Measurements from ENCODE around the gene ITGA2B.
"Not testable (repeated sequence)": the region's sequence is repeated elsewhere in the genome, so short reads cannot be mapped to it uniquely, and the experiment has no call there.

ITGA2B gene

GRCh38 chr17:44369414-44370023 lies 19.9 kb downstream of the ITGA2B start:
- DNase-seq (ENCODE audit: low read depth in 2 of 3, low spot score in 1 of 3), result not testable (repeated sequence)

- not testable (repeated sequence) for DNase-seq (ENCODE audit: low read depth in 2 of 3, low spot score in 1 of 3)
Observed at GRCh38 chr17:44368391-44369243, 20.8 kb downstream of the ITGA2B start.

GRCh38 chr17:44367231-44367979 lies 22.0 kb downstream of the ITGA2B start:
- DNase-seq (ENCODE audit: low read depth in 2 of 3, low spot score in 1 of 3), result no peak

DNA sequence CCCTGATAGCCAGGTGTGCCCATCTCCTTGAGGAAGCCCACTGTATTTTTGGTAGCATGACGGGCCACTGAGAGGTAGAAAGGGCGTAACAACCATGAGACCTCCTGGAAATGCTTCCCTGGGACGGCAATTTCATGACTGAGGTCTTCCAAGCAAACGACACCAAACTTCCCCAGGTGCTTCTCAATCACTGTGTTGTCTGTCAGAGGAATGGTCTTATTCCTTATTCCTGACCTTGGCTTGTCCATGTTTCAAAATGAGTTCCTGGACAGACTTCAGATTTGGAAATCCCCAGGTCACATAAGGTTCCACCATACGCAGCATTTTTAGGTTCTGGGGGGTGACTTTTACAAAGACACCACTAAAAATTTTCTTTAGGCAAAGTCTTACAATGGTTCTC lies 24.4 kb downstream of the ITGA2B start:
- not testable (repeated sequence) for DNase-seq (ENCODE audit: low read depth in 2 of 3, low spot score in 1 of 3)

GRCh38 chr17:44363613-44364159 lies 25.8 kb downstream of the ITGA2B start, which contains the start of gene FAM171A2:
TSS of gene FAM171A2 (minus strand) at chr17:44363853. CDS start at chr17:44363714, 139 bp downstream.
- DNase-seq (ENCODE audit: low read depth in 2 of 3, low spot score in 1 of 3), result peak in 2 of 3 donors; percentile 51 to 57

GRCh38 chr17:44362949-44363612 lies 26.4 kb downstream of the ITGA2B start:
- DNase-seq (ENCODE audit: low read depth in 2 of 3, low spot score in 1 of 3), result no peak

DNA sequence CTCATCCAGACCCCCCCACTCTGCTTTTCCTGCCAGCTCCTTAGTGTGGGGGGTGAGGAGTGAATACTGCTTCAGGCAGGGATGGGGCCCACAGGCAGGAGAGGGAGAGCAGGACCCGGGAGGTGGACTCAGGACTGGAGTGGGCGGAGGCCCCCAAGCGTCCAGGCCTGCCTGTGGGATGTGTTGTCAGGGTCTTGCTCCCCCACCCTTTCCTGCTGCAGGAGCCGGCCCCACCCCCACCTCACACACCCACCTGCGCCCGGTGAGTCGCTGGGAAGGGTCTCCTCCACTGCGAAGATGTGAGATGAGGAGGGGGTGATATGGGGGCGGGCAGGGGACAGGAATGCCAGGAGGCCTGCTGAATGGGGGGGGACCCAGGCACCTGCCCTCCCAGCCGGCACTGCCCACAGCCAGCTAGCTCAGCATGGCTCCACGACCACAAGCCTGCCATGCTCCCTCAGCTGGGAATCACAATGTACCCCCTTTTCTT lies 26.9 kb downstream of the ITGA2B start:
- DNase-seq (ENCODE audit: low read depth in 2 of 3, low spot score in 1 of 3), result no peak

DNA sequence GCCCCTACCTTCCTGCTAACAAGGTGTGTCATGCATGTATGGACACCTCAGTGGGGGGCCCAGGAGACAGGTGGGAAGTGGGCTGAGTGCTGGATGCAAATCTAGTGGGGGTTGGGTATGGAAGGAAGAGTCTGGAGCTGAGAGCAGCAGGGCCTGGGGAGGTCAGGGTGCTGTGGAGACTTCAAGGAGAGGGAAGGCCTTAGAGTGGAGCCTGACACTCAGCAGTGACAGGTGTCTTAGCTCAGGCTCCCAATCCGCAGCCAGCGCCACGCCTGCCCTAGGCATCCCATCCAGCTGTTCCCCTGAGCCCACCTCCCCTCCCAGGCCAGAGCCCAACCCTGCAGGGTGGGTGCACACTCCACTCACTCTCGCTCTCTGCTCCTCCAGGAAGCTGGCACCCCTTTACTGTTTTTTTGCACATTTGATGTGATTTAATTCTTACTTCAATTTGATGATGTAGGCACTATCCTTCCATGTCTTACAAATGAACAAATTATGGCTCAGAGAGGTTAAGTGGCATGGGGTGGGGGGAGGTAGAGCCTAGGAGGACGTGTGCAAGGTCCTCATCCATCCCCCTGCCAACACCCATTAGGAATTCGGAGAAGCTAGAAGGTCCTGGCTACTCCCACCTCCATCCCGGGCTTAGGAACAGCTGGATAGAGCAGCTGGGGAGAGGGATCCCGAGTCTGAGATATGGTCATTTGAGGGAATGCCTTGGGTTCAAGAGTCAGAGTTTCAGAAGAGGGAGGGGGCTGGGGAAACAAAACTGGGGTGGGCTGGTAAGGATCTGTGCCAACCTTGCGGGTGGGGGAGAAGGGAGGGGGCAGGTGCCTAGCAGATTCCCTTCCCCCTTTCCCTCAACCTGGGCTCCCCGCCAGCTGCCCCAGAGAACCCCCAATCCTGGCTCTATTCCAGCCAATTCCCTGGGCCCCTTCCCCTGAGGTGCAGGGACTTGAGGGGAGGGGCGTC lies 27.9 kb downstream of the ITGA2B start:
- no peak for DNase-seq (ENCODE audit: low read depth in 2 of 3, low spot score in 1 of 3)

GRCh38 chr17:44360826-44361225 lies 28.6 kb downstream of the ITGA2B start:
- DNase-seq (ENCODE audit: low read depth in 2 of 3, low spot score in 1 of 3), result no peak

DNA sequence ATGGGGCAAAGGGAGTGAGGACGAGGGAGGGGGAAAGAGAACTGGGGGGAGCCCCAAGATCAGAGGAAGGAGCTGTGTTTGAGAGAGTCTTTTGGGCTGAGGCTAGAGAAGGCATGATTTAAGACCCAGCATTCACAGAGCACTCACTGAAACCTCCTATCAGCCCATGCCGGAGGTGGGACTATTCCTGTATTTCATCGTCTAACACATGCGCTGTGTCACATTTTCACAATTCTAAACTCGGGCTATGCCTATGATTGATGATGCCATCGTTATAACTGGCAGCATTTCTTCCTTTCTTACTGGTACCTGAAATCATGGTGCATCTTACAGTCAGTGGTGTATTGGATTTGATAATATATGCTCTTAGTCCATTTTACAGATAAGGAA lies 29.3 kb downstream of the ITGA2B start:
- DNase-seq (ENCODE audit: low read depth in 2 of 3, low spot score in 1 of 3), result no peak

DNA sequence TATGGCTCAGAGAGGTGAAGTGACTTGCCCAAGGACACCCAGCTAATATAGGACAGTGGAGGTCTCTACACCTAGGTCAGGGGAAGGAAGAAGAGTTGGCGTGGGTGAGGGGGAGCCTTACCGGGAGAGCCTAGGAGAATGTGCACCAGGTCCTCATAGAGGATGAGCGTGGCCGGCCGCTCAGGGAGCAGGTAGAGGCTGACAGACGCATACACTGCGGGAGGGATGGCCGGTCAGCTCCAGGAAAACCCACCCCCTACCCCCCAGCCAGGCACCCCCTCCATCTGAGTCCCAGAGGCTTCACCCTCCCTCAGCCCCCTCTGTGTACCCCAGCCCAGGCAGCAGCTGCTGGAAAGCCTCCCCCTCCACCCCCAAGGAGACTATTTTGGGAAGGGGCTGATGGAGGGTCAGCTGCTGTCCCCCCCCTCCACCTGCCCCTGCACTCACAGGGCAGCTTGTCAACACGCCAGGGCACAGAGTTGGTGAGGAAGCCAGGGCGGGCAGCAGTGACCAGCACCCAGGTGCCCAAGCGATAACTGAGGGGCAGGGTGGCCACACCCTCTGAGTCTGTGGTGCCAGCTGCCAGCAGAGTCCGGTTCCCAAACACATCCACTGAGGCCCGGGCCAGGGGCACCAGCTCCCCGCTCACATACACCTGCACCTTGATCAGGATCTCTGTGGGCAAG lies 29.8 kb downstream of the ITGA2B start:
- DNase-seq (ENCODE audit: low read depth in 2 of 3, low spot score in 1 of 3), result no peak

GRCh38 chr17:44359006-44359405 lies 30.4 kb downstream of the ITGA2B start:
- DNase-seq (ENCODE audit: low read depth in 2 of 3, low spot score in 1 of 3), result no peak

DNA sequence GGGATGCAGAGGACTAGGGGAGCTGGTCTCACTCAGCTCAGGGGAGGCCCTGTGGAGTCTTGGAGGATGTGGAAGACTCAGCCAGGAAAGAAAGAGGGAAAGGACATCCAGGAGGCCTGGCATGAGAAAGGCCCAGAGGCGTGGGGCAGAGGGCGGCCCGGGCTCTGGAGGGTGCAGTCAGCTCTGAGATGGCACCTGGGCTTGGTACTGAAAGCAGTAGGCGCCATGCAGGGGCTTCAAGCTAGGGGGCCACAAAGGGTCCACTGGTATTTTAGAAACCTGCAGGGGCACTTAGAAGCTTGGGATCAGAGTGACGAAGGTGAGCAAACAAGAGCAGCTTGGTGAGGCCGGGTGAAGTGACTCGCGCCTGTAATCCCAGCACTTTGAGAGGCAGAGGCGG lies 31.4 kb downstream of the ITGA2B start:
- DNase-seq (ENCODE audit: low read depth in 2 of 3, low spot score in 1 of 3), result no peak

DNA sequence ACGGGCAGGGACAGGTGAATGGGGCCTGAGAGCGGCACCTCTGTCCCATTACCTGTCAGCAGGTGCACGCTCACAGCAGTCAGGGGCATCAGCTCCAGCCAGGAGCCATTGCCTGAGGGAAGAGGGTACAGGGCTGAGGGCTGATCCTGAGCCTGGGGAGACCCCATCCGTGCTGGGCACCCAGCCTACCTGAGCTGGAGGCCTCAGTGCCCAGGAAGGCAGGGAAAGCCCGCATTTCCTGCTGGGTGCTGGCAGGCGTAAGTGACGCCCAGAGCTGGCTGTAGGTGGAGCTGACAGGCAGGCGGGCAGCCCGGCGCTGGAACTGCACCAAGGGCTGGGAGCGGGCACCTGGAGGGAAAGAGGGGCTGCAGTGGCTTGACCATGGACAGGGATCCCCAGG lies 33.2 kb downstream of the ITGA2B start:
- no peak for DNase-seq (ENCODE audit: low read depth in 2 of 3, low spot score in 1 of 3)

GRCh38 chr17:44355642-44356099 lies 33.8 kb downstream of the ITGA2B start:
- DNase-seq (ENCODE audit: low read depth in 2 of 3, low spot score in 1 of 3), result no peak

DNA sequence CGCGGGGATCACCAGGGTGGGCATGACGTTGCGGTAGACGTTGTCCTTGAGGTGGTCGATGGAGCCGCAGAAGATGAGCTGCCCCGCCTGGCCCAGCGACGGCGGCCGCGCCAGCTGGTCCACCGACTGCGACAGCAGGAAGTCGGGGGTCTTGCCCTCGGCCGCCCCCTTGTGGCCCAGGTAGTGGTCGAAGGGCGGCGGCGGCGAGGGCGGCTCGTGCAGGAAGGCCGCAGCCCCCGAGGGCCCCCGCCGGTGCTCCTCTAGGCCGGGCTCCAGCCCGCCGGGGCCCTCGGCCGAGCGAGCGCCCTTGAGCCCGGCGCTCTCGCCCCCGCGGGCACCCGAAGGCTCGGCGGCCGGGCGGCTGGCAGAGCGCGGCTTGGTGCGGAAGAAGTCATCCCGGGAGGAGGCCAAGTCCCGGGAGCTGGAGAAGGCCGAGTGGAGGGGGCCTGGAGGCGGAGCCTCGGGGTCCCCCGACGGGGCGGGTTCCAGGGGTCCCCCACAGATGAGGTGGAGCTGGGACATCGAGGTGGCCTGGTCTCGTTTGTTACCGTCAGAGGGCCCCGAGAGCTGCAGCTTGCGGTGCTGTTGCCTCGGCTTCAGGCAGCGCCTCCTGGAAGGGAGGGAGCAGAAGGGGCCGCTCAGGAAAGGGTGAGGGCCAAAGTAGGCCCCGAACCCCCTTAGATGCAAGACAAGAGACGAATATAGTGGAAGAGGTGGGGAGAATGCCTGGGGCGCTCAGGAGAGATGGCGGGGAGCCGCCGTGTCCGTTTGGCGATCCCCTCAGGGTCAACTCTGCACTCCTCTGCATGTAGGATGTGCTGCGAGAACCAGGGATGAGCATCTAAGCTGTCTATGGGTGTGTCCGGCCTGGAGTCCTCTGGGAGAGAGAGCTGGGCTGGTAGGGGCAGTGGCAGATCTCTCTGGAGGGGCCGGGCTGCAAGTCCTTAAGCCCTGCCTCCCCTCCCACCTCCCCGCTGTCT lies 34.6 kb downstream of the ITGA2B start:
- DNase-seq (ENCODE audit: low read depth in 2 of 3, low spot score in 1 of 3), result no peak

GRCh38 chr17:44353672-44354331 lies 35.6 kb downstream of the ITGA2B start:
- no peak for DNase-seq (ENCODE audit: low read depth in 2 of 3, low spot score in 1 of 3)
